Ishikawa (cell line): Measurements from ENCODE around the gene E4F1.

ENCODE experiments used
- EP300 ChIP-seq: IDR thresholded peaks from 2 replicates; pipeline ENCODE4 v1.6.1; 2012; ENCODE audit warnings: borderline replicate concordance
- RAD21 ChIP-seq: IDR thresholded peaks from 2 replicates; pipeline ENCODE4 v1.6.1; 2012; ENCODE audit warnings: low read depth
- TAF1 ChIP-seq: IDR thresholded peaks from 2 replicates; pipeline ENCODE4 v1.6.1; 2012; ENCODE audit warnings: low read depth, mild to moderate bottlenecking
- TF ChIP-seq, protein P1 (sequence below): IDR thresholded peaks from 2 replicates; pipeline ENCODE4 v1.6.1; 2012

DNA sequence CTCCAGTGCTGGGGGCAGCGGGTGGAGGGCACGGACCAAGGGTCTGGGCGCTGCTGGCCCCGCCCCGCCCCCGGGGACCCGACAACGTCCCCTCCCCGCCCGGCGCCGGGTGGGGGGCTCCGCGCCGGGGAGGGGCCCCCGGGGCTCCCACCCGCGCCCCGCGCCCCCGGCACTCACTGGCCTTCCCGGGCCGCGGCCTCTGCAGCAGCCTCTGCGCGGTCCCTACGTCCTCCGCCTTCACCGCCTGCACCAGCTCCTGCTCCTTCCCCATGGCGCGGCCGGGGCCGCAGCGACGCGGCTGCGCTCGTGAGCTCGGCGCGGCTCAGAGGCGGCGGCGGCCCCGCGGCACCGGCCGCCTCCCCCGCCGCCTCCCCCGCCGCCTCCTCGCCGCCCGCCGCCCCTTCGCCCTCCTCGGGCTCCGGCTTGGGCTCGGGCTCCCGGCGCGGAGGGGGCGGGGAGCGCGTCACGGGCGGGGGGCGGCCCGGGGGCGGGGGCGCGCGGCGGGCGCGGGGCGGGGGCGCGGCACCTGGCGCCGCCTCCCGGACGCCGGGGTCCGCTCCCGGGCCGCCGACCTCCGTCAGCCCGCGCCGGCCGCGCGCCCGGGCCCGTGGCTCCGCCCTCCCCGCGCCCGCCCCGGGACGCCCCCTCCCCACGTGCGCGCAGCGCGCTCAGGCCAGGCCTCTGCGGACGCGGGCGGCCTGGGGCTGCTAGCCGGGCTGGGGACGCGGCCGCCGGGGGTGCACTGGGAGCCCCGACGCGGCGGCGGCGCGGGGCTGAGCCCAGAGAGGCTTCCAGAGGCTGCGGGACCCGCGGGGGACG, 27.0 kb upstream of the E4F1 start, which contains the start of gene CASKIN1:
- TF ChIP-seq, protein P1, sequence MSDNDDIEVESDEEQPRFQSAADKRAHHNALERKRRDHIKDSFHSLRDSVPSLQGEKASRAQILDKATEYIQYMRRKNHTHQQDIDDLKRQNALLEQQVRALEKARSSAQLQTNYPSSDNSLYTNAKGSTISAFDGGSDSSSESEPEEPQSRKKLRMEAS, result 0 out of 2 replicates have a peak, but pooled peaks have one; percentile 29
- TF ChIP-seq TAF1, result no peak; the same call in 1 of the 2 replicates
- TF ChIP-seq RAD21, result no peak
- TF ChIP-seq EP300, result no peak
